Osteocyte (in vitro differentiated cells): Measurements from ENCODE around the gene ITPKB. TPM values are rescaled to one million over a fixed set of nuclear protein-coding genes. Genes with fewer than 3 reads are reported as not detected.

Experiments used
- DNase-seq: peaks from one replicate; pipeline ENCODE4 v3.0.0; 2021; ENCODE audit warnings: mixed read lengths; ENCODE audit not compliant: unreplicated experiment; ENCODE audit errors: extremely low spot score
- H3K27ac Mint-ChIP-seq: one replicate; pipeline ENCODE4 v1.8.0; 2021; ENCODE audit warnings: mild to moderate bottlenecking, mixed read lengths; ENCODE audit not compliant: unreplicated experiment
- H3K27me3 Mint-ChIP-seq: one replicate; pipeline ENCODE4 v1.8.0; 2021; ENCODE audit warnings: mixed read lengths; ENCODE audit not compliant: unreplicated experiment
- H3K36me3 Mint-ChIP-seq: one replicate; pipeline ENCODE4 v1.8.0; 2021; ENCODE audit warnings: mixed read lengths; ENCODE audit not compliant: unreplicated experiment
- H3K4me1 Mint-ChIP-seq: one replicate; pipeline ENCODE4 v1.8.0; 2021; ENCODE audit warnings: mixed read lengths; ENCODE audit not compliant: unreplicated experiment
- H3K4me3 Mint-ChIP-seq: one replicate; pipeline ENCODE4 v1.8.0; 2021; ENCODE audit warnings: mild to moderate bottlenecking, moderate library complexity, mixed read lengths; ENCODE audit not compliant: unreplicated experiment
- H3K9me3 Mint-ChIP-seq: one replicate; pipeline ENCODE4 v1.8.0; 2021; ENCODE audit warnings: mixed read lengths; ENCODE audit not compliant: unreplicated experiment
- total RNA-seq: library from RNA; stranded (reverse); gene quantifications from 2 replicates; pipeline ENCODE4 v1.2.1, GENCODE V29; 2021
- TF ChIP-seq, protein P1 (sequence below): fragments of 200-600 bp; sonication (generic); IDR thresholded peaks from 2 replicates; pipeline ENCODE4 v1.5.0; 2021; ENCODE audit warnings: antibody characterized with exemption, mild to moderate bottlenecking, moderate library complexity

The ITPKB gene
- total RNA-seq, 1 donor from 2014 or later: 28.3 TPM

DNA sequence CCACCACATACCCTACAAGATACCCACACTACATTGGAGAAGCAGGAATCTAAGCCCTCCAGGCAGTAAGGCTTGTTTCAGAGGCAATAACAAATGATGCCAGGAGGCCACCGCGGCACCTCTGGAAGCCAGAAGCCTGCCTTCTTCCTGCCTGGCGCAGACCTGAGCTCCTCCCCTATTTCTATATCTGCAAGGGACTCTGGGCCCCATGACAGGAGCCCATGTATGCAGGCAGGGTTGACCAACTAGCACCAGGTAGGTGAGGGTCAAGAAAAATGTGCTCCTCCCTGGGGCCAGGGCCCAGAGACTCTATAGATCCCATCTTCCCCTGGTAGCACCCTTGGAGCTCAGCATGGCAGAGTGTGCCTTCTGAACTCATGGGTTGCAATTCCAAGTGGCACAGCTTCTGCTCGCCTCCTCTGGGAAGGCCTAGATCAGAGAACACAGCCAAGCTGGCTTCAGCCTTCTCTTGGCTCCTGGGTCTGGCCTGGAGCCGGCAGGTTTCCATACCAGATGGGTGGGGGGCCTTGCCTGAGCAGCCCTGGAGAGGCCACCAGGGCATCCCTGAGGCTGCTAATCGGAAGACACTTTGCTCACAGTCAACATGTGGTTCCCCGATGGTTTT, 105.4 kb downstream of the ITPKB start:
- no peak overlapping the region for H3K27ac Mint-ChIP-seq
- no peaks in the 10 kb centered on the region for H3K27me3 Mint-ChIP-seq
- no peaks in the 10 kb centered on the region for H3K9me3 Mint-ChIP-seq
- H3K36me3 Mint-ChIP-seq: peaks cover 12% of the 10 kb centered on the region
- no peak for DNase-seq
- TF ChIP-seq, protein P1, sequence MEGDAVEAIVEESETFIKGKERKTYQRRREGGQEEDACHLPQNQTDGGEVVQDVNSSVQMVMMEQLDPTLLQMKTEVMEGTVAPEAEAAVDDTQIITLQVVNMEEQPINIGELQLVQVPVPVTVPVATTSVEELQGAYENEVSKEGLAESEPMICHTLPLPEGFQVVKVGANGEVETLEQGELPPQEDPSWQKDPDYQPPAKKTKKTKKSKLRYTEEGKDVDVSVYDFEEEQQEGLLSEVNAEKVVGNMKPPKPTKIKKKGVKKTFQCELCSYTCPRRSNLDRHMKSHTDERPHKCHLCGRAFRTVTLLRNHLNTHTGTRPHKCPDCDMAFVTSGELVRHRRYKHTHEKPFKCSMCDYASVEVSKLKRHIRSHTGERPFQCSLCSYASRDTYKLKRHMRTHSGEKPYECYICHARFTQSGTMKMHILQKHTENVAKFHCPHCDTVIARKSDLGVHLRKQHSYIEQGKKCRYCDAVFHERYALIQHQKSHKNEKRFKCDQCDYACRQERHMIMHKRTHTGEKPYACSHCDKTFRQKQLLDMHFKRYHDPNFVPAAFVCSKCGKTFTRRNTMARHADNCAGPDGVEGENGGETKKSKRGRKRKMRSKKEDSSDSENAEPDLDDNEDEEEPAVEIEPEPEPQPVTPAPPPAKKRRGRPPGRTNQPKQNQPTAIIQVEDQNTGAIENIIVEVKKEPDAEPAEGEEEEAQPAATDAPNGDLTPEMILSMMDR: no peak
- no peak overlapping the region for H3K4me3 Mint-ChIP-seq
- no peaks in the 10 kb centered on the region for H3K4me1 Mint-ChIP-seq

DNA sequence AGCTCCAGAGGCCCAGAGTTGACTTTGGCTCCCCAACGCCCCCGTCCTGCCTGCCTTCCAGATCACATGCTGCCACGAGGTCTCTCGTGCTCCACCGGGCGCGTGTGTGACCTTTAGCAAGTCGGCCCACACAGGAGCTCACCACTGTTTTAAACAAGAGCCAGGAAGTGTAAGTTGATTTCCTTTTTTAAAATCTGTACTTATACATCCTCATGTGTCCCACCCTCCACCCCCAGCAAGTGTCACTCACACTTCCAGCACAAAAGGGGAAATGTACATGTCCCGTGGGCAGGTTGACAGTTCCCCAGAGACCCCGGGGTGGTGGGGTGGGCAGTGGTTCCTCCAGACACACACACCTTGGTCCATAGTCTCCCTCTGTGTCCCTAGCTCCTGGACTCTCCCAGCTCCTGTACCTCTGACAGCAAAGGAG, 106.1 kb downstream of the ITPKB start:
- no peak overlapping the region for H3K27ac Mint-ChIP-seq
- no peaks in the 10 kb centered on the region for H3K27me3 Mint-ChIP-seq
- H3K36me3 Mint-ChIP-seq: peaks cover 9% of the 10 kb centered on the region
- no peaks in the 10 kb centered on the region for H3K4me1 Mint-ChIP-seq
- TF ChIP-seq, protein P1: no peak
- no peak overlapping the region for H3K4me3 Mint-ChIP-seq
- no peak for DNase-seq
- H3K9me3 Mint-ChIP-seq: no peaks in the 10 kb centered on the region

DNA sequence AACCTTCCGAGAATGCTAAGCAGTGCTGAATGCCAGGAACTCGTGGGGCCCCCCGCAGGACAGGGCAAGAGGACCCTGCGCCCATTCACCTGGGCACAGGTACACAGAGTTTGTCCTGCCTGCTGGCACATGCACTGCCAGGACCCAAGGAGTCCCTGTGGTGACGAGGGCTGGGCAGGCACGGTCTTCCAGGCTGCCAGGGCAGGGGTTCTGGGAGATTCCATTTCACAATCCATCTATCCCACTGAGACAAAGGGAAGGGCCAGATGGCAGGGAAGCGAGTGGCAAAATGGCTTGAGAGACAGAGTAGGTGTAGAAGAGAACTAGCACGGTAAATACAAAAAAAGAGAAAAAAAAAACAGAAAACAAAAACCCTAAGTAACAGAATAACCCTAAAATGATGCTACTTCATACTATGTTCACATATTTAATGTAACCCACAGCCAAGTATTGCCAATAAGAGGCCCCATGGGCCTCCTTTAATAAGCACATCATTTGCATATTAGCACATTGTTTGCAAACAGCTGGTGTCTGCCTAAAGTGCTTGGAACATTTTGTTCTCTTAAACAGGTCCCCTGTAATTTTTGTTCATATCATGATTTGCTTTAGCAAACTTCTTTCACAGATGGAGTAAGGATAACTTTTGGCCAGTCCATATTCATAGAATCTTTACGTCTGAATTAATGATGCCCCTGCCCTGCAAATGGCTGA, 106.8 kb downstream of the ITPKB start:
- no peak overlapping the region for H3K4me3 Mint-ChIP-seq
- no peak overlapping the region for H3K27ac Mint-ChIP-seq
- no peaks in the 10 kb centered on the region for H3K9me3 Mint-ChIP-seq
- peaks cover 6% of the 10 kb centered on the region for H3K36me3 Mint-ChIP-seq
- no peak for DNase-seq
- TF ChIP-seq, protein P1: no peak
- no peaks in the 10 kb centered on the region for H3K4me1 Mint-ChIP-seq
- no peaks in the 10 kb centered on the region for H3K27me3 Mint-ChIP-seq

DNA sequence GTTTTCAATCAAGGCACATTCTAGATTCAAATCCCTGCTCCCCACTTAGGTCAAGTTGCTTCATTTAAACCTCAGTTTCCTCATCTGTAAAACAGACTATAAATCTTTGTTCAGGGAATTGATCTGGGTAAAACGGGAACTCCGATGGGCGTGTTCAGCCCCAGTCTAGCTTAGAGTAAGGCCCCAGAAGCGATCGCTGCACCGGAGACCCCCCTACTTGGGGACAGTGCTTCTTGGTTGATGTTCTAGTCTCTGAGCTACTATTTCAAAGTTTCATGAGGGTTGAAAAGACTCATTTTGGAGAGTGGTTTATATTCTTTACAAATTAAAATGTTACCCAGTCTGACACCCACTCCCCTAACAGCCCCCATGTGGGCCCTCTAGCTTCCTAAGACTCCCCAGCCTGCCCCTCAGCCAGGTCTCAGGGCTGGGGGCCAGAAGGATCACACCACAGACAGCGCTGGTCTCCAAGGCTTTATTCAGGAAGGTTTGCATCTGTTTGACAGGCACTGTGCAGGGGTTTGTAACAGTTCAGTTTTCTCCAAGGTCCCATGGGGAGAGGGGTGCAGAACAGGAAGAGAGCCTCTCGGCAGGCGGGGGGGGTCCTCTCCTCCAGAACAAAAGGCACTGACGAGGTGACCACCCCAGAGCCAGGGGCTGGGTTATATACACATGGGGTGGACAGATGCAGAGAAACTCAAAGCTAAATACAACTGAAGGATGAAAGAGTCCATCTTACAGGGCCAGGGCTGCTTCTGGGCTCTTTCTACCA, 107.7 kb downstream of the ITPKB start:
- Mint-ChIP-seq H3K36me3 (peaks cover 6% of the 10 kb centered on the region), H3K27me3 (no peaks in the 10 kb centered on the region), H3K4me3 (no peak overlapping the region), H3K27ac (no peak overlapping the region), H3K9me3 (no peaks in the 10 kb centered on the region), H3K4me1 (peaks cover 3% of the 10 kb centered on the region)
- TF ChIP-seq, protein P1: no peak
- no peak for DNase-seq

DNA sequence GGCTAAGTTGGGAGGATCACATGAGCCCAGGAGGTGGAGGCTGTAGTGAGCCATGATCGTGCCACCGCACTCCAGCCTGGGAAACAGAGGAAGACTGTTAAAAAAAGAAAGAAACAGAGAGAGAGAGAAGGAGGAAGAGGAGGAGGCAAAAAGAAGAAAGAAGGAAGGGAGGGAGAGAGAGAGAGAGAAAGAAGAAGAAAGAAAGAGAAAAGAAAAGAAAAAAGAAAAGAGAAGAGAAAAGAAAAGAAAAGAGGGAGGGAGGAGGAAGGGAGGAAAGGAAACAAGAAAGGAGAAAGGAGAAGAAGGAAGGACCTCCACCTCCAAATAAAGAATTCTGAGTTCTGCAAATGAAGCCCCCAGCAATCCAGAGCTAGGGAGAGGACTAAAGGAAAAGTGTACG, 108.5 kb downstream of the ITPKB start:
- H3K4me1 Mint-ChIP-seq: peaks cover 5% of the 10 kb centered on the region
- no peak overlapping the region for H3K4me3 Mint-ChIP-seq
- no peaks in the 10 kb centered on the region for H3K27me3 Mint-ChIP-seq
- H3K36me3 Mint-ChIP-seq: peaks cover 6% of the 10 kb centered on the region
- TF ChIP-seq, protein P1: no peak
- no peaks in the 10 kb centered on the region for H3K9me3 Mint-ChIP-seq
- no peak overlapping the region for H3K27ac Mint-ChIP-seq
- no peak for DNase-seq
